COR-L47 (cell line): Measurements from ENCODE around the gene EPM2A.
"Not testable (repeated sequence)": the region's sequence is repeated elsewhere in the genome, so short reads cannot be mapped to it uniquely, and the experiment has no call there.

ENCODE experiments used
- DNase-seq: peaks from one replicate; lab custom pipeline; 2025; lab: John Stamatoyannopoulos, UW

EPM2A gene

DNA sequence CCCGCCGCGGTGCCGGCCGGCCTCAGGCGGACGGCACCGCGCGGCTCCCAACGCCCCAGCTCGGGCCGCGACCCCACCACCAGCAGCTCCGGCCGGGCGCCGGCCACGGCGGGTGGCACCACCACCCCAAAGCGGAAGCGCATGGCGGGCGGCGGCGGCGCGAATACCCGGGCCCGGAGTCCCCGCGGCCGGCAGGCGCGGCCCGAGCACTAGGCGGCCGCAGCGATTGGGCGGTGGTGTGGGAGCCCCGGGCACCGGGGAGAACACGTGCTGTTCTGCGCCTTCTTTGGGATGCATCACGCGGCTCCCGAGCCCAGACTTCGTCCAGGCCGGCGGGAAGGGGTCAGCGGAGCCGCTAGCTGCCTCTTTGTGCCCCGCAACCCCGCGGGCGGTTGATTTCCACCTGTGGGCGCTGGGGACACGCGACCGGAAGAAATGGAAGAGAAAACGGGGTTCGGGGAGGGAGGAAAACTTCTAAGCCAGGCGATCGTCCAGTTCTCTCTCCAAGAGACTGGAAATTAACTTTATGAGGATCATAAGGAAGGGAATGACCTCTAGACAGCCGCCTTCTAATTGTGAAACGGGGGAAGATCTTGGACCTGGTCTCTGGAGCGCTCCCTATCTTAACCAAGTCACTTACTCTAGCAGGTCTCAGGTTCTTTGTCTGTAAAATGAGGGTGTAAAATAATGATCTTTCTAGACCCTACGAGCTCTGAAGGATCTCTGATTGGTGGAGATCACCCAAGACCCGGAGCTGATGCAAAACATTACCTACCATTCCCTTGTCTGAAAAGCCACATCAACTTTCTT, at the start of gene EPM2A:
TSS of gene EPM2A (minus strand) at position 165 of the 810 bp plus-strand sequence. CDS start at position 143, 22 bp downstream.
- peak; percentile 34 for DNase-seq

DNA sequence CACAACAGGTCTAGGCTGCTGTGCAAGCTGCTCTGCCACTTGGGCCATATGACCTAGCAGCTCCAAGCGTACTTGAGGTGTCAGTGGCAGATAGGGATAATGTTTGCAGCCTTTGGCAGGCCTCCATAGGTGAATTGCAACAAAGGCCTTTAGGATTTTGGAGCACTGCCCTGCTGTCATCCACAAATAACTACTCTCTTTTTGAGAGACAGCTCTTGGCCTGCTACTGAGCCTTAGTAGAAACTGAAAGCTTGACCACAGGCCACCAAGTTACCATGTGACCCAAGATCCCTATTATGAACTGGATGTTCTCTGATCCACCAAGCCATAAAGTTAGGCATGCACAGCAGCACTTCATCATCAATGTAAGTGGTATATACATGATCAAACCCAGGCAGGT, 49.4 kb upstream of the EPM2A start:
- DNase-seq, result no peak

DNA sequence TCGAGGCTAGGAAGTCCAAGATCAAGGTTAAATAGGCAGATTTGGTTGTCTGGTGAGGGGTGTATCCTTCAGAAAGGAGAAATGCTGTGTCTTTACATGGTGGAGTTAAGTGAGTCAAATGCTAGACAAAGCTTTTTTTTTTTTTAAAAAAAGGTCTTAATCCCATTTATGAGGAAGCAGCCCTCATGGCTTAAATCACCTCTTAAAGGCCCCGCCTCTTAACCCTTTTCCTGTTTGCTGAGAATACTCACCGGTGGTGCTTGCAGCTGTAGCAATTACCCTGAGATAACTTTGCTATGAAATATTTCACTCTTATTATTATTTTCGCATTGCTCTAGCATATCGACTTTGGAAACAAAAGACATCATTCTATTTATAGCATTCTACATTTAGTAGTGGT, 48.5 kb upstream of the EPM2A start:
- no peak for DNase-seq

DNA sequence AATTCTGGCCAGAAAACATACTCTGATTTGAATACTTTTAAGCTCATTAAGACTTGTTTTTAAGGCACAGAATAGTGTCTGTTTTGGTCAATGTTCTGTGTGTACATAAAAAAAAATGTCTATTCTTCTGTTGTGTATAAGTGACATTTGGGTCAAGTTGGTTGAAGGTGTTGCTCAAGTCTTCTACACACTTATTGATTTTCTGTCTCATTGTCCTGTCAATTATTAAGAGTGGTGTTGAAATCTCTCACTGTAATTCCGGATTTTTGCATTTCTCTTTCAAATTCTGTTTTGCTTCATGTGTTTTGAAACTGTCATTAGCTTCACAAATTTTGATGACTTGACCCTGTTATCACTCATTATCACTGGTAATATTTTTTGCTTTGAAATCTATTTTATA, 37.5 kb upstream of the EPM2A start:
- no peak for DNase-seq

DNA sequence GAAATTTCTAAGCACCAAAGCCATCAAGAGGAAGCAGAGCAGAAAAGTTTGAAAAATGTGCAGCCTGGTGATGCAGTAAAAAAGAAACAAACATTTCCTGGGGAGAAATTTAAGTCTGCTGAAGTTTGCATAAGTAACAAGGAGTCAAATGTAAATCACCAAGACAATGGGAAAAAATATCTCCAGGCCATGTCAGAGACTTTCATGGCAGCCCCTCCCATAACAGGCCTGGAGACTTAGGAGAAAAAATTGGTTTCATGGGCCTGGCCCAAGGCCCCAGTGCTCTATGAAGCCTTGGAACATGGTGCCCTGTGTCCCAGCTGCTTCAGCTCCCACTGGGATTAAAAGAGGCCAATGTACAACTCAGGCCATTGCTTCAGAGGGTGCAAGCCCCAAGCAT, 30.1 kb upstream of the EPM2A start:
- no peak for DNase-seq

- DNase-seq, result no peak
Observed at GRCh38 chr6:145763742-145764141, 28.4 kb upstream of the EPM2A start.

DNA sequence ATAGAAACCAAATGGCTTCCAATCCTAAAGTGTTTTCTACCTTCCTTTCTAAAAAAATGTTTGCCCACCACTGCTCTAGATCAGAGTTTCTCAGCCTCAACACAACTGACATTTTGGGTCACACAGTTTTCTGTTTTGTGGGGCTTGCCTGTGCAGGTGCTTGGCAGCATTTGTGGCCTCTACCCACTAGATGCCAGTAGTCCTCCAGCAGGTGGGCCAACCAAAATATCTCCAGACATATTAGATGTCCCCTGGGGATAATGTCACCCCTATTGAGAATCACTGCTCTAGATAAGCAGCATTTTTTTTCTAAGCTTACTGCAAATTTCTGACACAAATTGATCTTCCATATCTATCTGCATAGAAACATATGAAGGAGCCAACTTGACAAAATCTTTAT, 26.3 kb upstream of the EPM2A start:
- DNase-seq, result no peak

GRCh38 chr6:145758113-145758512, 22.8 kb upstream of the EPM2A start:
- DNase-seq, result no peak

- no peak for DNase-seq
Observed at GRCh38 chr6:145756170-145756662, 20.9 kb upstream of the EPM2A start.

GRCh38 chr6:145755682-145756081, 20.4 kb upstream of the EPM2A start:
- no peak for DNase-seq

- DNase-seq, result no peak
Observed at GRCh38 chr6:145752638-145753037, 17.3 kb upstream of the EPM2A start.

- no peak for DNase-seq
Observed at GRCh38 chr6:145749632-145750031, 14.3 kb upstream of the EPM2A start.

GRCh38 chr6:145745861-145746260, 10.5 kb upstream of the EPM2A start:
- DNase-seq, result no peak

DNA sequence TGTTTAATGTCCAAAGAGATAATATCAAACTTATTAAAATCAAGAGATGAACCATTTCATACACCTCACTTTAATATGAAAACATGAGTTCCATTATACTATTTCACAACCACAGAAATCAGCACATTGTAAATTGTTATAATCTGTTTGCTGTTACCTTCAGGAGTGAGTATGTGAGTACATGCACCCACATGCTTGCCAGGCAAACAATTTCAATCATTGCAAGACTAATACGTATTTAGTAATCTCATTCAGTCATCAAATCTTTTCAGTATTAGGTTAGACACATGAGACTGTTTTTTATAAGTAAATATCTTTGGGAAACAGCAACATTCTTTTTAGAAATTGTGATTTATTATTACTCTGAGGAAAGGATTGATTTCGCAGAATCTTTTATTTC, 9.3 kb upstream of the EPM2A start:
- no peak for DNase-seq

DNA sequence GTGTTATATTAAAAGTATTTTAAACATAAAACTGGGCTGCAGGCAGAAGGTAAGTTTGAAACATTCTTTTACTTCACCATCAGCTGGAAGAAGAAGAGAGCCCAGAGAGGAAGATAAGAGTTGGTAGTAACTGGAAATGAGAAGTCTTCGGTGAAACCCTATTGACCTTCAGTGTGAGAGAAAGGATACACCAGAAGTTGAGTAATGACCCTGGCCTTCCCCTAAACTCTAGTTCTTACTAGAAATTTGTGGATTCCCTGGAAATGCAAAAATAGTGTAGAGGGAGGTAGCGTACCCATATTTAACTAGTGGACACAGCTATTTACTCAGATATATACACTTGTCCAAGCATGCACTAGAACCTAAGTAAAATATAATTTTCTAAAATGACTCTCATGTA, 8.0 kb upstream of the EPM2A start:
- no peak for DNase-seq

DNA sequence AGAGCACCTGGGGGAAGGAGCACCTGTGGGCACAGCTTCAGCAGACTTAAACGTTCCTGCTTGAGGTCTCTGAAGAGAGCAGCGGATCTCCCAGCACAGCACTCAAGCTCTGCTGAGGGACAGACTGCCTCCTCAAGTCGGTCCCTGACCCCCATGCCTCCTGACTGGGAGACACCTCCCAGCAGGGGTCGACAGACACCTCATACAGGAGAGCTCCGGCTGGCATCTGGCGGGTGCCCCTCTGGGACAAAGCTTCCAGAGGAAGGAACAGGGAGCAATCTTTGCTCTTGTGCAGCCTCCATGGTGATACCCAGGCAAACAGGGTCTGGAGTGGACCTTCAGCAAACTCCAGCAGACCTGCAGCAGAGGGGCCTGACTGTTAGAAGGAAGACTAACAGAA, 7.2 kb upstream of the EPM2A start:
- not testable (repeated sequence) for DNase-seq

- not testable (repeated sequence) for DNase-seq
Observed at GRCh38 chr6:145739685-145740084, 4.4 kb upstream of the EPM2A start.

GRCh38 chr6:145738265-145738664, 2.9 kb upstream of the EPM2A start:
- DNase-seq, result no peak

GRCh38 chr6:145736661-145737144, 1.4 kb upstream of the EPM2A start:
- no peak for DNase-seq

DNA sequence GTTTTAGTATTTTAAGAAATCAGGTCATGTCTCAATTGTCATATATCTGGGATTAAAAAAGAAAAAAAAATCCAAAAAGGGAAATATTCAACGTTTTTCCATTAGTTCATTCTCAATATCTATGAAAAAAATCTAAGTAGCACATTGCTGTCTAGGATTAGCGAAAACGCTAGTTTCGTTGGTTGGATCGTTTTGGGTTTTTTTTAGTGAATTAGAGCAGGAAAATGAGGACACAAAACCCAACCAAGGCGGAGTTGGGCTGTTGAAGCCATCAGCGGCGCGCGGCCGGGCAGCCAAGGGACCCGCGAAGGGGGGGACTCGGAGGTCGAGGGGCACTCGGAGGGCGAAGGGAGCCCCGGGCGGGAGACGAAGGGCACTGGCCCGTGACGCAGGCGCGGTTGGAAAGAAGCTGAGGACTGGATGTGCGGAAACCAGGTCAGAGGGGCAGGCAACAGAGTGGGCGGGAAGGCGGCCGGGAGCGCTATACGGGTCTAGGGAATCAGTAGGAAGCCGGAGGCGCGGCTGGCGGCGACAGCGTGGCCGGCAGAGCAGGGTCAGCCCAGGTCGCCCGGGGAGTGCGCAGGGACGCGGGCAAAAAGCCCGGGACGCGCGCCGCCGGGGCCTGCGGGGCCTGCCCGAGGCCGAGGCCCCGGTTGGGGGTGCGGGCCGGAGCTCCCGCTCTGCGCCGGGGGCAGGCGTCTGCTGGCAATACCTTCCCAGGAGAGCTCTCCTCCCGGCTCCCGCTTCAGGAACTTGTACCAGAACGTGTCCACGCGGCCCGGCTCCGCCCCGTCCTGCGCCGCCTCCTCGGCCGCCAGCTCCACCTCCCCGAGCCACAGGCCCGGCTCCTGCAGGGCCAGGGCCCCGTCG, 599 bp downstream of the EPM2A start:
- DNase-seq, result peak; percentile 56

- no peak for DNase-seq
Observed at GRCh38 chr6:145733810-145734209, 1.5 kb downstream of the EPM2A start.

- DNase-seq, result no peak
Observed at GRCh38 chr6:145733207-145733606, 2.1 kb downstream of the EPM2A start.

DNA sequence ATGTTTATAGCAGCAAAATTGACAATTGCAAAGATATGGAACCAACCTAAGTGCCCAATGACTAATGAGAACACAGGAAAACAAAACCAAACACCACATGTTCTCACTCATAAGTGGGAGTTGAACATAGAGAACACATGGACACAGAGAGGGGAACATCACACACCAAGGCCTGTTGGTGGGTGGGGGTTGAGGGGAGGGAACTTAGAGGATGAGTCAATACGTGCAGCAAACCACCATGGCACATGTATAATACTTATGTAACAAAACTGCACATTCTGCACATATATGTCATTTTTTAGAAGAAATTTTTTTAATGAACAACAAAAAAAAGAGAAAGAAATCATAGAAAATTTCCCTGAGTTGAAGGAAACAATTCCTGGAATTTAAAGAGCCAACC, 3.9 kb downstream of the EPM2A start:
- no peak for DNase-seq
